ENCODE measurements around the gene TMEM9. TPM values are rescaled to one million over a fixed set of nuclear protein-coding genes. Genes with fewer than 3 reads are reported as not detected.
A peak's percentile ranks its signal among the peaks of the same experiment; 100 is the strongest.

TMEM9 gene
- total RNA-seq, 2 donors from 2014 or later: 145 to 156 TPM

DNA sequence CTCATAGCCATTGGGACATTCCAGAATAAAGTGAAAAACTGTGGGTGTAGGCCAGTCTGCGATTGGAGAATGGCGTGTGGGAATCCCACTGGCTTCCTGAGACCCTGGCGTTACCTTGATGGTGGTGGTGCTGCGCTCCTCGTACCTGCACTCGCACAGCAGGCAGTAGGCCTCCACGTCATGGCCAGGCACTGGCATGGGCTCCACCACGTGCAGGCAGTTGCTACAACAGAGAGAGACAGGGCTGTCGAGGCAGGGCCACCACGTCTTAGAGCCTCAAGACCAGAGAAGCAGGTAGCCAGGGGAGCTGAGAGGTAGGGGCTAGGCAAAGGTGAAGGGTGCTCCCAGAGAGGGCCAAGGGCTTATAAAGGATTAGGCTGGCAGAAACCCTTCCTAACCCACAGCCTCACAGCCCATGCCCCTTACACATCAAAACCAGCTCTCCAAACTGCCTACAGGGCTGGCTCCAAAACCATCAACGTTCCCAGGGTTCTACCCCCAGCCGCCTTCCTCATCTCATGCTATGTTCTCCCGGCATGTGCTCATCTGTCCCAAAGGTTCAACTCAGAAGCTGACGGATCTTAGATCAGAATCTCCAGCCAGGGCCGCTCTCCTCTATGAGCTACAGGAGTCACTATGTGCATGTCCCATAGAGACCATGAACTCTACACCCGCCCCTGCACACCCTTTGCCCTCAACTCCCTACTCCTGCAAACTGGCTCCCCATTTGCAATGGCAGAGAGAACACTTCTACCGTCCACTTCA lies 7.5 kb downstream of the TMEM9 start:
- Mint-ChIP-seq H3K4me3 (no peak overlapping the region), H3K36me3 (ENCODE audit: low read depth) (peaks cover 91% of the 10 kb centered on the region)
- H3K36me3 ChIP-seq (ENCODE audit: control insufficient read depth, insufficient read depth, low read length): peaks cover 98% of the 10 kb centered on the region

DNA sequence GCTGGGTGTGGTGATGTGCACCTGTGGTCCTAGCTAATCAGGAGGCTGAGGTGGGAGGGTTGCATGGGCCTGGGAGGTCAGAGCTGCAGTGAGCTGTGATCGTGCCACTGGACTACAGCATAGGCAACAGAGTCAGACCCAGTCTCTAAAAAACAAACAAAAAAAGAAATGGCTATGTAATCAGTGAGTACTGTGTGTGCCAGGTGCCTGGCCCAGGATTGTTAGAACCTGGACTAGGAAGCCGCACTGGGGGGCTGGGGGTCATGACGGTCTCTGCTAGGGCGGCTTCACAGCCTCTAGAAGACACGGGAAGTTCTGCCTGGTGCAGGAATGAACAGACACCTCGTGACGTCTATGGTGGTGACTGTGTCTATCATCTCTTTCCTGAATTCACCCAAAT lies 8.5 kb downstream of the TMEM9 start:
- WGBS, 2 experiments (ENCODE audit: insufficient coverage in 1 of 2, insufficient read length in 1 of 2): 93 to 94% methylated on average over 5 to 7 of the region's 7 CpGs
- no peaks in the 10 kb centered on the region for H3K27me3 Mint-ChIP-seq (ENCODE audit: insufficient read depth)
- no peak overlapping the region for H3K4me3 Mint-ChIP-seq
- no peak for DNase-seq
- no peak overlapping the region for H3K9ac ChIP-seq (ENCODE audit: extremely low read depth, low read length, poor library complexity, severe bottlenecking)
- no peaks in the 10 kb centered on the region for H3K9me3 ChIP-seq (ENCODE audit: control insufficient read depth, low read length)
- H3K9me3 Mint-ChIP-seq: no peaks in the 10 kb centered on the region
- peaks cover 9% of the 10 kb centered on the region for H3K4me1 Mint-ChIP-seq
- H3K27ac ChIP-seq (ENCODE audit: low read depth, low read length): no peak overlapping the region
- H3K27me3 ChIP-seq (ENCODE audit: control insufficient read depth, insufficient read depth, low read length, poor library complexity, severe bottlenecking): no peaks in the 10 kb centered on the region
- peaks cover 91% of the 10 kb centered on the region for H3K36me3 Mint-ChIP-seq (ENCODE audit: low read depth)
- no peak overlapping the region for H3K4me3 ChIP-seq (ENCODE audit: low read length)
- H3K27ac Mint-ChIP-seq: no peak overlapping the region
- H3K36me3 ChIP-seq (ENCODE audit: control insufficient read depth, insufficient read depth, low read length): peaks cover 98% of the 10 kb centered on the region
- TF ChIP-seq, protein P1, sequence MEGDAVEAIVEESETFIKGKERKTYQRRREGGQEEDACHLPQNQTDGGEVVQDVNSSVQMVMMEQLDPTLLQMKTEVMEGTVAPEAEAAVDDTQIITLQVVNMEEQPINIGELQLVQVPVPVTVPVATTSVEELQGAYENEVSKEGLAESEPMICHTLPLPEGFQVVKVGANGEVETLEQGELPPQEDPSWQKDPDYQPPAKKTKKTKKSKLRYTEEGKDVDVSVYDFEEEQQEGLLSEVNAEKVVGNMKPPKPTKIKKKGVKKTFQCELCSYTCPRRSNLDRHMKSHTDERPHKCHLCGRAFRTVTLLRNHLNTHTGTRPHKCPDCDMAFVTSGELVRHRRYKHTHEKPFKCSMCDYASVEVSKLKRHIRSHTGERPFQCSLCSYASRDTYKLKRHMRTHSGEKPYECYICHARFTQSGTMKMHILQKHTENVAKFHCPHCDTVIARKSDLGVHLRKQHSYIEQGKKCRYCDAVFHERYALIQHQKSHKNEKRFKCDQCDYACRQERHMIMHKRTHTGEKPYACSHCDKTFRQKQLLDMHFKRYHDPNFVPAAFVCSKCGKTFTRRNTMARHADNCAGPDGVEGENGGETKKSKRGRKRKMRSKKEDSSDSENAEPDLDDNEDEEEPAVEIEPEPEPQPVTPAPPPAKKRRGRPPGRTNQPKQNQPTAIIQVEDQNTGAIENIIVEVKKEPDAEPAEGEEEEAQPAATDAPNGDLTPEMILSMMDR (conservative IDR thresholded peaks at IDR 0.05): no peak
- H3K4me1 ChIP-seq (ENCODE audit: control insufficient read depth, insufficient read depth, low read length): no peaks in the 10 kb centered on the region

More for the DNA sequence above, 7.5 kb downstream of the TMEM9 start:
- WGBS, 2 experiments (ENCODE audit: insufficient coverage in 1 of 2, insufficient read length in 1 of 2): 84 to 94% methylated on average over 16 to 17 of the region's 17 CpGs
- H3K4me3 ChIP-seq (ENCODE audit: low read length): no peak overlapping the region
- H3K27ac ChIP-seq (ENCODE audit: low read depth, low read length): no peak overlapping the region
- DNase-seq: no peak
- no peaks in the 10 kb centered on the region for H3K9me3 ChIP-seq (ENCODE audit: control insufficient read depth, low read length)
- Mint-ChIP-seq H3K27ac (no peak overlapping the region), H3K27me3 (ENCODE audit: insufficient read depth) (no peaks in the 10 kb centered on the region), H3K4me1 (peaks cover 9% of the 10 kb centered on the region), H3K9me3 (no peaks in the 10 kb centered on the region)
- TF ChIP-seq, protein P1 (conservative IDR thresholded peaks at IDR 0.05): no peak
- H3K27me3 ChIP-seq (ENCODE audit: control insufficient read depth, insufficient read depth, low read length, poor library complexity, severe bottlenecking): no peaks in the 10 kb centered on the region
- H3K4me1 ChIP-seq (ENCODE audit: control insufficient read depth, insufficient read depth, low read length): no peaks in the 10 kb centered on the region
- no peak overlapping the region for H3K9ac ChIP-seq (ENCODE audit: extremely low read depth, low read length, poor library complexity, severe bottlenecking)

DNA sequence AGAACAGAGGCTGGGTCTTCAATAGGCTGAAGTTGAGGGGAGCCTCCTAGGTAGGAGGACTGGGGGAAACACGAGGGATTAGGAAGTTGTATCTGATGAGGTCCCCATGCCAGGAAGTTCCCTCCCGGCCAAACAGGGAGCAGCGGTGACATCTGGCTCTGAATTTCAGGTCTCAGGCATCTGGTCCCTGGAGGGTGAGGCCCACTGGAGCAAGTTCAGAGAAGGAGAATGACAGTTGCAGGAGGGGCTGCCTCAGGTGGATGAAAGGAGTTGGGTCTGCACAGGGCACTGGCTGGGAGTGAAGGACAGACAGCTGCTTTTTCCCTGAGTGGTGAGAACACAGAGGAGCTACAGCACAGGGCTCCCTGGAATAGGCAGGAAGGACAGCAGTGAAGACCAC lies 9.1 kb downstream of the TMEM9 start:
- 80 to 94% methylated on average over 2 to 3 of the region's 3 CpGs for WGBS, 2 experiments (ENCODE audit: insufficient coverage in 1 of 2, insufficient read length in 1 of 2)
- Mint-ChIP-seq H3K4me1 (peaks cover 9% of the 10 kb centered on the region), H3K4me3 (no peak overlapping the region), H3K36me3 (ENCODE audit: low read depth) (peaks cover 91% of the 10 kb centered on the region), H3K9me3 (no peaks in the 10 kb centered on the region), H3K27ac (peak overlapping the region; percentile 67), H3K27me3 (ENCODE audit: insufficient read depth) (no peaks in the 10 kb centered on the region)
- no peak for DNase-seq
- no peaks in the 10 kb centered on the region for H3K4me1 ChIP-seq (ENCODE audit: control insufficient read depth, insufficient read depth, low read length)
- H3K9me3 ChIP-seq (ENCODE audit: control insufficient read depth, low read length): no peaks in the 10 kb centered on the region
- no peaks in the 10 kb centered on the region for H3K27me3 ChIP-seq (ENCODE audit: control insufficient read depth, insufficient read depth, low read length, poor library complexity, severe bottlenecking)
- peaks cover 98% of the 10 kb centered on the region for H3K36me3 ChIP-seq (ENCODE audit: control insufficient read depth, insufficient read depth, low read length)
- TF ChIP-seq, protein P1 (conservative IDR thresholded peaks at IDR 0.05): no peak
- H3K27ac ChIP-seq (ENCODE audit: low read depth, low read length): no peak overlapping the region
- no peak overlapping the region for H3K9ac ChIP-seq (ENCODE audit: extremely low read depth, low read length, poor library complexity, severe bottlenecking)
- H3K4me3 ChIP-seq (ENCODE audit: low read length): no peak overlapping the region

All from endodermal cell (in vitro differentiated cells).